Hindlimb muscle (tissue), 1 donor: ENCODE results near the gene SPACA7. TPM values are rescaled to one million over a fixed set of nuclear protein-coding genes. Genes with fewer than 3 reads are reported as not detected.

Experiments used
- DNase-seq: peaks from one replicate; pipeline ENCODE4 v3.0.0-alpha.2; 2013
- polyA plus RNA-seq: library from polyadenylated mRNA; unstranded; fragments of 120-200 nt; gene quantifications from one replicate; pipeline ENCODE4 v1.2.1, GENCODE V29; 2013; ENCODE audit not compliant: insufficient read length

The SPACA7 gene
- polyA plus RNA-seq, 1 donor = not detected

GRCh38 chr13:112466132-112467058 is 90.2 kb downstream of the SPACA7 start:
- no peak for DNase-seq

GRCh38 chr13:112467236-112467635 is 91.1 kb downstream of the SPACA7 start:
- DNase-seq = no peak

- no peak for DNase-seq
Measured at GRCh38 chr13:112468069-112468468, 91.9 kb downstream of the SPACA7 start.

GRCh38 chr13:112469071-112469745 is 93.1 kb downstream of the SPACA7 start:
- no peak for DNase-seq

GRCh38 chr13:112473818-112474217 is 97.7 kb downstream of the SPACA7 start:
- no peak for DNase-seq

GRCh38 chr13:112474869-112475268 is 98.7 kb downstream of the SPACA7 start:
- no peak for DNase-seq

- no peak for DNase-seq
Measured at GRCh38 chr13:112475889-112476288, 99.7 kb downstream of the SPACA7 start.

- no peak for DNase-seq
Measured at GRCh38 chr13:112477070-112477619, 101.0 kb downstream of the SPACA7 start.

- DNase-seq = no peak
Measured at GRCh38 chr13:112479389-112479788, 103.2 kb downstream of the SPACA7 start.

GRCh38 chr13:112481458-112481857 is 105.3 kb downstream of the SPACA7 start:
- no peak for DNase-seq

GRCh38 chr13:112483299-112483698 is 107.1 kb downstream of the SPACA7 start:
- DNase-seq = no peak

Other genes starting within 250 kb of the SPACA7 start
- 19.1 TPM for gene TUBGCP3, start 211.8 kb downstream of the SPACA7 start, polyA plus RNA-seq